Stimulated activated naive CD4-positive, alpha-beta T cell treated with Interleukin-2 at 50 U/mL for 16 hours (primary cell): Measurements from ENCODE around the gene PSEN2.

Experiments used
- DNase-seq: peaks from one replicate; lab custom pipeline; 2025; lab: John Stamatoyannopoulos, UW

PSEN2 gene

DNA sequence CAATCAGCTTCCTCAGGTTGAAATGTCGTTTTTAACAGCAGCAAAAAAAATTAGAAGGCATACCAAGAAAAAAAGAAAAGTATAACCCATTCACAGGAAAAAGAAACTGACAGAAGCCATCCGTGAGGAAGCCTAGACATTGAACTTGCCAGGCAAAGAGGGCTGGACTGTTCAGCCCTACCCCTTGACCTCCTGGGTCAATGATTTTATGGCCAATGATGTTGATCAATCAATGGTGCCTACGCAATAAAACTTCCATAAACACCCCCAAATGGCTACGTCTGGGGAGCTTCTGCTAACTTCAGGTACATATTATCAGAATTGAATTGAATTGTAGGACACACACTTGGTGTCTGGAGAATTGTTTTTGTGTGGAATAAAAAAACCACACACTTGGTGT is 4.8 kb upstream of the PSEN2 start:
- no peak for DNase-seq

DNA sequence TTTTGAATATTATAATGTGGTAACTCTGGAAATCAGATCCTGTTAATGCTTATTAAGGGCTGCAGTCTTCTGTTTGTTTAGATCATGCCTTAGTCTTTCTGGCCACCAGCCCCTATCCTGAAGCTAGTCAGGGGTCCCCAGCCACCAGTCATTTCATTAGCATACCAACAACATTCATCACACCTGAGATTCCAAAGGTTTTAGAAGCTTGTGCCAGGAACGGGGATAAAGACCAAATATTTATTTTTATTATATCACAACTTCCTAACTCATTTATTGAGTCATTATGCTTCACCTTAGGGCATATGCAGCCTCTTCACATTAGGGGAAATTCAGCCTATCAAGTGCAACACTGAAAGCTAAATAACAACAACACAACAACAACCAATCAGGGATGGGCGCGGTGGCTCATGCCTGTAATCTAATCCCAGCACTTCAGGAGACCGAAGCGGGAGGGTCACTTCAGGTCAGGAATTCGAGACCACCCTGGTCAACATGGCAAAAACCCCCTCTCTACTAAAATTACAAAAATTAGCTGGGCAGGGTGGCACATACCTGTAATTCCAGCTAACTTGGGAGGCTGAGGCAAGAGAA is 2.9 kb upstream of the PSEN2 start:
- DNase-seq: no peak

DNA sequence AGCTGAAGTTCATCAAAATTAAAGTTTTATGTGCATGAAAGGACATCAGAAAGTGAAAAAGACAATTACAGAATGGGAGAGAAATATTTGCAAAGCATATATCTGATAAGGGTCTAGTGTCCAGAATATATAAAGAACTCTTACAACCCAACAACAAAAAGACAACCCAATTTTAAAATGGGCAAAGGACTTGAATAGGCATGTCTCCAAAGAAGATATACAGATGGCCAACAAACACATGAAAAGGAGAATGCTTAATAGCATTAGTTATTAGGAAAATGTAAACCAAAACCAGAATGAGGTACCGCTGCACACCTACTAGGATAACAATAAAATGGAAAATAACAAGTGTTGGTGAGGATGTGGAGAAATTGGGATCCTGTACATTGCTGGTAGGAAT is 1.7 kb upstream of the PSEN2 start:
- DNase-seq: no peak

- no peak for DNase-seq
These were observed 403 bp upstream of the PSEN2 start for GRCh38 chr1:226870026-226870400.

DNA sequence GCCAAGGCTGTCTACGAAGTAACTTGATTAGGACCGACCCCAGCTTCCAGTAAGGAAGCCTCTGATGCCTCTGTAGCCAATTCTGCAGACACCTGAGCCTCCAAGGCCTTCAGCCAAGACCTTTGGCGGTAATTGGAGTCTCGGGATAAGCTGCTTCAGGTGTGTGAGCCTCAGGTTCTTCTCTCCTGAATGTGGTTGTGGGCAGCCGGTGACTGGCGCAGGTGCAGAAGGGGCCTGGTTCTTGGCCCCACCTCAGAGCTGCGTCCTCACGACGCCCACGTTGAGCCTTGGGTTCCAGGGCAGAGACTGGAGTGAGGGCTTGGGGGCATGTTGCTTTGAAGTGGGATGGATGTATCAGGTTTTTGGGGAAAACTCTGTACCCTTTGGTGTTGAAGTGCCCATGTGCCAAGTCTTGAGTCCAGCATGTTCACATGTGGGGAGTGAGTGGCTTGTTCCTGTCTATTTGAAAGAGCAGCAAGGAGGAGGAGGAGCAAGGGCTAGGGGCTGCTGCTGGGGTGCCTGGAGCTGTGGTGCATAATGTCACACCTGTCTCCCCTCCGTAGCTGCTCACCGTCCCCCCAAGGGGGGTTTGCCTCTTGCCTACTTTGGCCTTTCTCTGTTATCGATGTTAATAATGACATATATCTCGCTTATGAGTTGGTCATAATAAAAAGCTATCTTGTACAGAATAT is 1.4 kb downstream of the PSEN2 start:
- no peak for DNase-seq

GRCh38 chr1:226872437-226872836 is 2.0 kb downstream of the PSEN2 start:
- no peak for DNase-seq

- DNase-seq: no peak
These were observed 3.6 kb downstream of the PSEN2 start for GRCh38 chr1:226873771-226874578.

DNA sequence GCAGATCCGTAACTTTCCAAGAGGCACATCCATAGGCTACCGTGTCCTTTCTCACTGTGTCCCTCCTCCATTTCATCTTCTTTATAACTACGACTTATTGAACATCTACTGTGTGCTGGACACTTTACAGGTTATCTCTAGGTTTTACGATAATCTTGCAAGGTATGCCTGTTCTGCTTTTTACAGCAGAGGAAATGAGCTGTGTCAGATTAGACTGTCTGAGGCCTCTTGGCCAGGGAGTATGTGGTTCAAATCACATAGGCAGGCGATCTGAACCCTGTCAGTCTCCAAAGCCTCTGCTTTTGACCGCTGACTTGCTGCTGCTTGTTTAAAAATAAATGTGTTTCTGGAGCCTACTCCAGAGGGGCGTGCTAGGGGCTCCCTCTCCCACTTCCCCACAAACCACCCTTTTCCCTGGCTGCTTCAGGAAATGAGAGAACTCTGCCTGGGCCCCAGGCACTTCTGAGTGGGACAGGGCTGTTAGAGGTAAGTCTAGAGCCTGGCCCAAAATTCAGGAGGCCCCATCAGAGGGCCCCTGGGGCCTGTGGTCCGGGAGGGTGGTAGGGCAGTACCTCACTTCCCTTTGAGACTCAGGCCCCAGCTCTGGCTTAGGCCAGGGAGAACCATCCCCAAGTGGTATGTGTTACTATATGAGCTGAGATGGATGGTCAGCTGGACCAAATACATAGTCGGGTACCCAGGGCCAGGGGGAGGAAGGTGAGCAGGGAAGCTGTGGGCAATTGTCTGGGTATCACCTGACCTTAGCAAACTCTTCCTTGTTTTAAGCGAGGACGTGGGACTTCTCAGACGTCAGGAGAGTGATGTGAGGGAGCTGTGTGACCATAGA is 4.4 kb downstream of the PSEN2 start:
- no peak for DNase-seq

DNA sequence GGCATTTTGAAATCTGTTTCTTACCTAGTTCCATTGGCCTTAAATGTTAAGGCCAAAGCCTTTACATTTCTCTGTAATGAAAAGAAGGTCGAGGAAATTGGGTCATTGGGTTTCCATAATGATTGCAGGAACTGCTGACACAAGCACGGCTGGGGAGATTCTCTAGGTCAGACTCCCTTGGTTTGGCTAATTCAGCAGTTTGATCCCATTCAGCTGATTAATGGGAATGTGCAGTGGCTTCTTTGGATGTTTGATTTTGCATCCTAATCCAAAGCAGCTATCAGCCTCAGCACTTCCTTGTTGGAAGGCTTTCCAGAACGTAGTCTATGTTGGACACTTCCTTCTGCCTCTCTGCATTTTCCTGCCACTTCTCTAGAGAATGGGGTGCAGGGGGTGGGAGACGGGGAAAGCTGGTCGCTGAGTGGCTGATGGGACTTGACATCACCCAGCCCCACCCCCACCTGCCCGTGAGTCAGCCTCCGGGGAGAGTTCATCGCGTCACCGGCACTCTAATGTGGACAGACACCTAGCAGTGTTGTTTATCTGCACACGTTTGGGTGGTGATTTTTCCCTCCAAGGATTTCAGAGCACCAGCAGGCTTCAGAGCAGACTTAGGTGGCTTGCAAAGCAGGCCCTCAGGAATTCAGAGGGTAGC is 5.4 kb downstream of the PSEN2 start:
- DNase-seq: no peak

DNA sequence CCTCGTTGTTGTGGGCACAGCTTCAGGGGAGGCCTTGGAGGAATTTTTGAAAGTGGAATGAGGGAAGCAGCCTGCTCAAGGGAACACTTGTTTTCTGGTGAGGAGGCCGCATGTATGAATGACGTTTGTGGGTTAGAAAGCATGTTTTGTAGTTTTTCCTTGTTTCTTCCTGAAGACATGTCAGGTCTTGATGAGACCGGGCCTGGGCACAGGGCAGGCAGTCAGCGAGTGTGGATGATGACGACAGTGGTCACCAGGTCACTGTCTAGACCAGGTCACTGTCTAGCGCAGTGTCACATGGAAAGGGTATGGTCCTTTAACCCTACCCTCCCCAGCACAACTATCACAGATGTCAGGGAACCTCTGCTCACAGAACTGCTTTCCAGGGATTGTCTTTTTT is 7.3 kb downstream of the PSEN2 start:
- no peak for DNase-seq

DNA sequence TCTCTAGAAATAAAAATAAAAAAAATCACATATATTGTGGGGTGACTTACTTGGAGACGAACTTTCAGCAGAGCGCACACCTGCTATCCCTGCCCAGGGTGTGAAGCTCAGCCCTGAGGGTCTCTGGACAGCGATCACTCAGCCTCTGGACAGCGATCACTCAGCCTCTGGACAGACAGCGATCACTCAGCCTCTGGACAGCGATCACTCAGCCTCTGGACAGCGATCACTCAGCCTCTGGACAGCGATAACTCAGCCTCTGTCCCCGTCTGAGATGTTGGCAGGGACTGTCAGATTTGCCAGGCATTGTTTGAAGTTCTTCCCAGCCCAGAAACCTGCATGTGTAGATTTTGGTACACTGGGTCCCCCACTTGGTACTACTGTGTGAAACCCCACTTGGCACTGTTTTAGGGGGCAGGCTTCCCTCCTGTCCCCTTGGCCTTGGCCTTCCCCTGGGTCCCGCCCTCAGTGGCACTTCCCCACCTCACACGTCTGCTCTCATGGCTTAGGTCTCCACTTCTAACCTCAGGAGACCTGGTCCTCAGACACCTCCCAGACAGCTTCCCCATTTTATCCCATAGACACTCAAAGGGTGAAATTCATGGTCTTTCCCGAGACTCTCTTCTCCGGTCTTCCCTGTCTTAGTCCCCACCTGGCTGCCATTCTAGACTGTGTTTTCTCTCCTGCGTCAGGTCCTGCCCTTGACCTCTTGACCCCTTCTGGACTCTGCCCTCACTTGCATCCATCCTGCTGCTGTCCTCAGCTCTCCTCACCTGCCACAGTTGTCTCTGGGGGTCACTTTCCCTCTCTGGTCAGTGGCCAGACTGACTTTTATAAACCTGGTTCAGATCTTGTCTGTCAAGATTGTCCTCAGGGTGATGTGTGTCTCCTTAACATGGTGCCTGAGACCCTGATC is 10.2 kb downstream of the PSEN2 start:
- no peak for DNase-seq

GRCh38 chr1:226881515-226882185 is 11.2 kb downstream of the PSEN2 start:
- no peak for DNase-seq

- DNase-seq: no peak
These were observed 11.8 kb downstream of the PSEN2 start for GRCh38 chr1:226882187-226882586.

- DNase-seq: peak; percentile 15
These were observed 12.4 kb downstream of the PSEN2 start for GRCh38 chr1:226882631-226883409.

GRCh38 chr1:226883630-226884029 is 13.2 kb downstream of the PSEN2 start:
- no peak for DNase-seq

GRCh38 chr1:226884116-226884625 is 13.8 kb downstream of the PSEN2 start:
- no peak for DNase-seq

GRCh38 chr1:226884966-226885820 is 14.8 kb downstream of the PSEN2 start:
- no peak for DNase-seq
